Measurements from ENCODE around the gene ZNF197. TPM values are rescaled to one million over a fixed set of nuclear protein-coding genes. Genes with fewer than 3 reads are reported as not detected.
"Not testable (repeated sequence)": the region's sequence is repeated elsewhere in the genome, so short reads cannot be mapped to it uniquely, and the experiment has no call there.

Gene ZNF197
- total and polyA plus RNA-seq, 2 of the 8 experiments (the other 6 are each of a cell fraction or from before 2014, with no cell fraction given), result 3.9 to 16.8 TPM

DNA sequence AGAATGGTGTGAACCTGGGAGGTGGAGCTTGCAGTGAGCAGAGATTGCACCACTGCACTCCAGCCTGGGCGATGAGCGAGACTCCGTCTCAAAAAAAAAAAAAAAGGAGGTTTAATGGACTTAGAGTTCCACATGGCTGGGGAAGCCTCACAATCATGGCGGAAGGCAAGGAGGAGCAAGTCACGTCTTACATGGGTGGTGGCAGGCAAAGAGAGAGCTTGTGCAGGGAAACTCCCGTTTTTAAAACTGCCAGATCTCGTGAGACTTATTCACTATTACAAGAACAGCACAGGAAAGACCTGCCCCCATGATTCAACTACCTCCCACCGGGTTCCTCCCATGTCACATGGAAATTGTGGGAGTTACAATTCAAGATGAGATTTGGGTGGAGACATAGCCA is 48.6 kb downstream of the ZNF197 start:
- H2BK15ac ChIP-seq (ENCODE audit: low read length); H2AK5ac ChIP-seq (ENCODE audit: low read depth, low read length); H3K4me1 ChIP-seq (replicated peaks in 1 of 4; ENCODE audit: control insufficient read depth in 3 of 4, insufficient read depth in 4 of 4, low read length in 3 of 4); H3K36me3 ChIP-seq (ENCODE audit: control insufficient read depth in 2 of 4, insufficient read depth in 4 of 4, low read length in 3 of 4); H3K18ac ChIP-seq (ENCODE audit: extremely low read depth, low read length); FAIRE-seq; CTCF ChIA-PET (ENCODE audit: partially characterized antibody); H3K27me3 ChIP-seq (replicated peaks in 1 of 4; ENCODE audit: control insufficient read depth in 3 of 4, extremely low read depth in 1 of 4, insufficient read depth in 3 of 4, low read length in 3 of 4); DNase-seq (ENCODE audit: low read depth in 1 of 2, low spot score in 2 of 2); H2AFZ ChIP-seq (ENCODE audit: low read length); H3K27ac ChIP-seq (ENCODE audit: low read depth, low read length); H3K4me3 ChIP-seq (ENCODE audit: extremely low read depth in 1 of 4, insufficient read depth in 2 of 4, low read depth in 3 of 4, low read length in 4 of 4); H3K79me1 ChIP-seq (ENCODE audit: low read depth, low read length); H4K8ac ChIP-seq (ENCODE audit: extremely low read depth, insufficient read depth, low read length); H3K23ac ChIP-seq (ENCODE audit: insufficient read length); H3K4ac ChIP-seq (replicated peaks; ENCODE audit: insufficient read length, low read depth, low read length); H2BK5ac ChIP-seq (ENCODE audit: low read depth, low read length); H2BK120ac ChIP-seq (replicated peaks; ENCODE audit: low read depth, low read length); H4K91ac ChIP-seq (replicated peaks; ENCODE audit: insufficient read length, low read length); H3K14ac ChIP-seq (ENCODE audit: insufficient read length); H2BK20ac ChIP-seq (ENCODE audit: low read length); H2BK12ac ChIP-seq (ENCODE audit: low read depth, low read length); H3K9ac ChIP-seq (replicated peaks in 1 of 4; ENCODE audit: extremely low read depth in 1 of 4, low read depth in 3 of 4, low read length in 3 of 4); H3K56ac ChIP-seq (replicated peaks; ENCODE audit: insufficient read length, low read depth, low read length); H4K5ac ChIP-seq (ENCODE audit: insufficient read length, low read depth, low read length); H4K20me1 ChIP-seq (replicated peaks in 1 of 2; ENCODE audit: control insufficient read depth in 1 of 2, insufficient read depth in 2 of 2, low read length in 2 of 2); H3K23me2 ChIP-seq (ENCODE audit: low read depth, low read length); H3K79me2 ChIP-seq (ENCODE audit: control insufficient read depth in 1 of 2, insufficient read depth in 2 of 2, low read length in 2 of 2); H3K4me2 ChIP-seq (ENCODE audit: insufficient read depth in 1 of 2, low read depth in 2 of 2, low read length in 2 of 2): not testable (repeated sequence)
- POLR2A ChIA-PET (ENCODE audit: partially characterized antibody), result interaction anchor here (0.6 to 1.2 kb wide), 3 partner anchors 8 to 12 kb away, joined by 3 read pairs; no protein-coding TSS in a partner anchor
- peaks cover 9 to 30% of the 10 kb centered on the region in 2 experiments; a peak in 3 of 4 replicates for H3K9me3 ChIP-seq (ENCODE audit: insufficient read depth in 2 of 2, low read depth in 1 of 2, low read length in 1 of 2)
- WGBS, 2 experiments (ENCODE audit: extremely low coverage in 1 of 2, insufficient coverage in 1 of 2, insufficient read length in 1 of 2, insufficient replicate concordance in 2 of 2, low coverage in 1 of 2, low lambda C conversion rate in 2 of 2, missing lambda C conversion rate in 1 of 2), result 91% methylated on average over 8 of the region's 8 CpGs; no CpG with 5 or more reads in 1 of the 2 experiments
